Measurements from ENCODE around the gene HSPG2. TPM values are rescaled to one million over a fixed set of nuclear protein-coding genes. Genes with fewer than 3 reads are reported as not detected.

The HSPG2 gene
- total RNA-seq, 1 experiment from 2014 or later = 35.1 TPM

DNA sequence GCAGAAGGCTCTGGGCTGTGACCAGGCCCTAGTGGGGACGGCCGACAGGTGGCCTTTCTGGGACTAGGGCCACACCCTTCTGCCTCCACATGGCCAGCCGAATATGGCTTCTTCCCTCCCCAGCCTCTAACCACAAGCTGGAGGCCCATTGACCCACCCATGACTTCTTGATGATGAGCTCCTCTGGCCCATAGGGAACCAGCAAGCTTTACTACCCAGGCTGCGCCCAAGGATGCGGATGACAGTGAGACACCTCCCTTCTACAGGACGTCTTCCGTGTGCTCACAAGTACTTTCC lies 84.0 kb downstream of the HSPG2 start:
- Histone ChIP-seq H3K9me3 (ENCODE audit: low read length) (no peaks in the 10 kb centered on the region), H3K9ac (ENCODE audit: low read length) (no peak overlapping the region), H2AFZ (ENCODE audit: low read length) (no peak overlapping the region), H3K4me3 (ENCODE audit: low read length) (no peak overlapping the region), H3K9me2 (replicated peaks; ENCODE audit: low read length) (no peaks in the 10 kb centered on the region), H3K27me3 (ENCODE audit: low read length) (no peaks in the 10 kb centered on the region), H3F3A (ENCODE audit: low read length, unreplicated experiment) (no peaks in the 10 kb centered on the region), H3K4me1 (ENCODE audit: insufficient read depth, low read length) (no peaks in the 10 kb centered on the region), H3K27ac (ENCODE audit: low read length) (no peak overlapping the region), H3K36me3 (ENCODE audit: low read depth, low read length) (peaks cover 10% of the 10 kb centered on the region; the same call in 1 of the 2 replicates), H4K20me1 (ENCODE audit: low read length) (no peaks in the 10 kb centered on the region), H3K79me2 (ENCODE audit: low read length) (no peaks in the 10 kb centered on the region), H3K4me2 (ENCODE audit: low read length) (no peak overlapping the region)
- no TSS peak for BruUV-seq (replicated peaks)
- CTCF ChIA-PET = no interaction called here
- intact Hi-C loops (cut with micrococcal nuclease) = no loop called here
- ATAC-seq (no peak), DNase-seq (no peak)
- POLR2A ChIA-PET (ENCODE audit: unreplicated experiment) = no interaction called here
- TF ChIP-seq, protein P1, sequence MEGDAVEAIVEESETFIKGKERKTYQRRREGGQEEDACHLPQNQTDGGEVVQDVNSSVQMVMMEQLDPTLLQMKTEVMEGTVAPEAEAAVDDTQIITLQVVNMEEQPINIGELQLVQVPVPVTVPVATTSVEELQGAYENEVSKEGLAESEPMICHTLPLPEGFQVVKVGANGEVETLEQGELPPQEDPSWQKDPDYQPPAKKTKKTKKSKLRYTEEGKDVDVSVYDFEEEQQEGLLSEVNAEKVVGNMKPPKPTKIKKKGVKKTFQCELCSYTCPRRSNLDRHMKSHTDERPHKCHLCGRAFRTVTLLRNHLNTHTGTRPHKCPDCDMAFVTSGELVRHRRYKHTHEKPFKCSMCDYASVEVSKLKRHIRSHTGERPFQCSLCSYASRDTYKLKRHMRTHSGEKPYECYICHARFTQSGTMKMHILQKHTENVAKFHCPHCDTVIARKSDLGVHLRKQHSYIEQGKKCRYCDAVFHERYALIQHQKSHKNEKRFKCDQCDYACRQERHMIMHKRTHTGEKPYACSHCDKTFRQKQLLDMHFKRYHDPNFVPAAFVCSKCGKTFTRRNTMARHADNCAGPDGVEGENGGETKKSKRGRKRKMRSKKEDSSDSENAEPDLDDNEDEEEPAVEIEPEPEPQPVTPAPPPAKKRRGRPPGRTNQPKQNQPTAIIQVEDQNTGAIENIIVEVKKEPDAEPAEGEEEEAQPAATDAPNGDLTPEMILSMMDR (conservative IDR thresholded peaks at IDR 0.05; ENCODE audit: low read depth, low read length) = no peak
- TF ChIP-seq EZH2 (IDR thresholded peaks at IDR 0.05; ENCODE audit: low read length, unreplicated experiment) (no peak), EZH2phosphoT487 (IDR thresholded peaks at IDR 0.05; ENCODE audit: borderline replicate concordance, low read length) (no peak)

DNA sequence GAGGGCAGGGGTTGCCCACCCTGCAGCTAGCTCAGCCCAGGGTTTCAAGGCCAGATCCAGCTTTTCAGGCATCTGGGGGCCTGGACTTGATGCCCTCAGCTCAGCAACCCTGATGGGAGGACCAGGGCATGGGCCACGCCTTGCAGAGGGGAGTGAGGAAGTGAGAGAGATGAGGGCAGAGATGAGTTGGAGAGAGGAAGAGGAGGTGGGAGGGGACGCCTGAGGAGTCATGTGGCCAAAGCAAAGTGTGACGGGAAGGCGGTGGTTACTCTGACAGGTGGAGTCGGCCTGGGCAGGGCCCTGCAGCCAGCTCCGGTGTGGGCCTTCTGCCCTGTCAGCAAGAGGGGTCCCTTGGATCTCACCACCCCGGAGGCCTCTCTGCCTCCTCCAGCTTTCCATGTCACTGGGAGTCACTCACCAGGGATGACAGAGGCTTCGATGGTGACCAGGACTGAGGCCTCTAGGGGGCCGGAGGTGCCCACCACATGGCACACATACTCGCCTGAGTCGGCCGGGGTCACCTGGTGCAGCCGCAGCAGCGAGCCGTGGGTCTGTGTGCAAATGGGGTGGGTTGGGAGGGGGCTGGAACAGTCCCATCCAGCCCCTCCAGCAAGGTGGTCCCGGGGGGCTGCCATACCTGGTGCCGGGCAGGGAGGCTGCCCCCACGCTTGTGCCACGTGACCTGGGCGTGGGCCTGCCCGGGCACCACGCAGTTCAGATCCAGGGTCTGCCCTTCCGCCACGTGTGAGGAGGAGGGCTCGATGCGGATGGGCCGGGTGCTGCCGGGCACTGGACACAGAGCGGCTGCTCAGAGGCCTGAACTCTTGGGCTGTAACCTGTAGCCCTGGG lies 84.6 kb downstream of the HSPG2 start:
- no peak for ATAC-seq
- no peaks in the 10 kb centered on the region for H4K20me1 ChIP-seq (ENCODE audit: low read length)
- no peaks in the 10 kb centered on the region for H3F3A ChIP-seq (ENCODE audit: low read length, unreplicated experiment)
- H3K27ac ChIP-seq (ENCODE audit: low read length) = no peak overlapping the region
- CTCF ChIA-PET = no interaction called here
- H3K79me2 ChIP-seq (ENCODE audit: low read length) = no peaks in the 10 kb centered on the region
- H3K9ac ChIP-seq (ENCODE audit: low read length) = no peak overlapping the region
- no peaks in the 10 kb centered on the region for H3K9me2 ChIP-seq (replicated peaks; ENCODE audit: low read length)
- no peaks in the 10 kb centered on the region for H3K4me1 ChIP-seq (ENCODE audit: insufficient read depth, low read length)
- intact Hi-C loops (cut with micrococcal nuclease) = no loop called here
- no peaks in the 10 kb centered on the region for H3K27me3 ChIP-seq (ENCODE audit: low read length)
- no peak overlapping the region for H3K4me3 ChIP-seq (ENCODE audit: low read length)
- peaks cover 10% of the 10 kb centered on the region; the same call in 1 of the 2 replicates for H3K36me3 ChIP-seq (ENCODE audit: low read depth, low read length)
- DNase-seq = no peak
- no peak overlapping the region for H2AFZ ChIP-seq (ENCODE audit: low read length)
- POLR2A ChIA-PET (ENCODE audit: unreplicated experiment) = no interaction called here
- H3K9me3 ChIP-seq (ENCODE audit: low read length) = no peaks in the 10 kb centered on the region
- BruUV-seq (replicated peaks) = no TSS peak
- TF ChIP-seq EZH2phosphoT487 (IDR thresholded peaks at IDR 0.05; ENCODE audit: borderline replicate concordance, low read length) (no peak), EZH2 (IDR thresholded peaks at IDR 0.05; ENCODE audit: low read length, unreplicated experiment) (no peak)
- TF ChIP-seq, protein P1 (conservative IDR thresholded peaks at IDR 0.05; ENCODE audit: low read depth, low read length) = no peak
- H3K4me2 ChIP-seq (ENCODE audit: low read length) = no peak overlapping the region

Data from PC-3 (cell line).